DND-41 (cell line): ENCODE measurements around the gene GRPEL1.

Source experiments
- ATAC-seq: fragments of 200-7000 bp; cut with Tn5 transposase; 3 replicates; pipeline ENCODE4 v1.9.1; 2021; ENCODE audit warnings: low read depth; ENCODE audit not compliant: insufficient read depth
- DNase-seq: peaks from one replicate; pipeline ENCODE4 v3.0.0-alpha.2; 2020
- H2AFZ ChIP-seq: 2 replicates; pipeline ENCODE4 v1.6.0; 2012; ENCODE audit warnings: low read depth, low read length
- H3K27ac ChIP-seq: 2 replicates; pipeline ENCODE4 v1.5.1; 2012; ENCODE audit warnings: low read length, inconsistent platforms
- H3K27me3 ChIP-seq: fragments of 200-600 bp; sonication (generic); 2 replicates; pipeline ENCODE4 v1.6.0; 2012; ENCODE audit warnings: low read length, mild to moderate bottlenecking, inconsistent platforms; ENCODE audit not compliant: insufficient read depth, poor library complexity
- H3K36me3 ChIP-seq: 2 replicates; pipeline ENCODE4 v1.5.1; 2012; ENCODE audit warnings: low read length, inconsistent platforms; ENCODE audit not compliant: insufficient read depth
- H3K4me1 ChIP-seq: 2 replicates; pipeline ENCODE4 v1.5.1; 2012; ENCODE audit warnings: mild to moderate bottlenecking, low read length; ENCODE audit not compliant: insufficient read depth
- H3K4me2 ChIP-seq: 2 replicates; pipeline ENCODE4 v1.6.0; 2012; ENCODE audit warnings: mild to moderate bottlenecking, moderate library complexity, low read length, inconsistent platforms; ENCODE audit not compliant: insufficient read depth
- H3K4me3 ChIP-seq, 2 experiments: fragments of 200-600 bp in 1 of 2; shearing (Covaris generic) in 1 of 2; 2 replicates each; pipeline ENCODE4 v1.5.1; 2012 to 2016; ENCODE audit warnings: inconsistent platforms in 2 of 2, low read length in 2 of 2, mild to moderate bottlenecking in 2 of 2, low read depth in 1 of 2, moderate library complexity in 1 of 2
- H3K79me2 ChIP-seq: 2 replicates; pipeline ENCODE4 v1.6.0; 2012; ENCODE audit warnings: low read length, inconsistent platforms; ENCODE audit not compliant: insufficient read depth
- H3K9ac ChIP-seq: 2 replicates; pipeline ENCODE4 v1.6.0; 2012; ENCODE audit warnings: low read depth, mild to moderate bottlenecking, inconsistent platforms, low read length, moderate library complexity
- H3K9me3 ChIP-seq: 2 replicates; pipeline ENCODE4 v1.5.1; 2012; ENCODE audit warnings: low read length, moderate library complexity, mild to moderate bottlenecking, inconsistent platforms; ENCODE audit not compliant: insufficient read depth, severe bottlenecking
- H4K20me1 ChIP-seq: 2 replicates; pipeline ENCODE4 v1.6.0; 2012; ENCODE audit warnings: low read length; ENCODE audit not compliant: insufficient read depth
- CTCF ChIP-seq: IDR thresholded peaks from 2 replicates; pipeline ENCODE4 v1.5.1; 2012; ENCODE audit warnings: borderline replicate concordance, low read length, moderate library complexity, mild to moderate bottlenecking; ENCODE audit not compliant: poor library complexity, severe bottlenecking; ENCODE audit errors: extremely low read depth
- EZH2 ChIP-seq: IDR thresholded peaks from 3 replicates; pipeline ENCODE4 v1.6.1; 2012; ENCODE audit warnings: borderline replicate concordance, low read depth, mild to moderate bottlenecking, moderate library complexity, low read length, inconsistent platforms; ENCODE audit not compliant: severe bottlenecking

GRPEL1 gene

GRCh38 chr4:7042503-7043283, 25.2 kb downstream of the GRPEL1 start:
- peak; percentile 88 for ATAC-seq
- TF ChIP-seq CTCF (peak; percentile 60), EZH2 (no peak)
- H2AFZ ChIP-seq: peak overlapping the region; percentile 91
- peak overlapping the region; percentile 72 for H3K9ac ChIP-seq
- peak overlapping the region; percentile 100 for H3K4me2 ChIP-seq
- H4K20me1 ChIP-seq: peaks cover 30% of the 10 kb centered on the region
- H3K9me3 ChIP-seq: no peaks in the 10 kb centered on the region
- H3K36me3 ChIP-seq: peaks cover 11% of the 10 kb centered on the region; the same call in 1 of the 2 replicates
- peak; percentile 93 for DNase-seq
- peaks cover 40% of the 10 kb centered on the region for H3K4me1 ChIP-seq
- H3K27me3 ChIP-seq: peaks cover 3% of the 10 kb centered on the region
- H3K4me3 ChIP-seq: peak overlapping the region; percentile 39 to 100; a peak in 3 of 4 replicates
- H3K27ac ChIP-seq: peak overlapping the region; percentile 53; the same call in 1 of the 2 replicates
- peaks cover 43% of the 10 kb centered on the region for H3K79me2 ChIP-seq

GRCh38 chr4:7041801-7042502, 25.9 kb downstream of the GRPEL1 start:
- Histone ChIP-seq H2AFZ (peak overlapping the region; percentile 91), H3K4me2 (peak overlapping the region; percentile 100)

GRCh38 chr4:7041246-7041645, 26.6 kb downstream of the GRPEL1 start:
- ATAC-seq (no peak), DNase-seq (no peak)
- Histone ChIP-seq H3K9ac (no peak overlapping the region), H2AFZ (no peak overlapping the region), H3K4me2 (no peak overlapping the region), H4K20me1 (peaks cover 16% of the 10 kb centered on the region), H3K27me3 (peaks cover 3% of the 10 kb centered on the region), H3K4me3 (no peak overlapping the region), H3K79me2 (peaks cover 28% of the 10 kb centered on the region), H3K36me3 (peaks cover 11% of the 10 kb centered on the region; the same call in 1 of the 2 replicates), H3K4me1 (peaks cover 33% of the 10 kb centered on the region), H3K27ac (no peak overlapping the region), H3K9me3 (no peaks in the 10 kb centered on the region)
- TF ChIP-seq CTCF: no peak
- no peak for TF ChIP-seq EZH2

More at GRCh38 chr4:7041801-7042502, 25.9 kb downstream of the GRPEL1 start:
- H3K36me3 ChIP-seq: peaks cover 11% of the 10 kb centered on the region; the same call in 1 of the 2 replicates
- DNase-seq (no peak), ATAC-seq (no peak)
- peak overlapping the region; percentile 39 to 100; a peak in 3 of 4 replicates for H3K4me3 ChIP-seq
- no peak for TF ChIP-seq EZH2
- no peak for TF ChIP-seq CTCF
- H3K27me3 ChIP-seq: peaks cover 3% of the 10 kb centered on the region
- H3K4me1 ChIP-seq: peaks cover 40% of the 10 kb centered on the region
- peaks cover 35% of the 10 kb centered on the region for H3K79me2 ChIP-seq
- H4K20me1 ChIP-seq: peaks cover 23% of the 10 kb centered on the region
- H3K9me3 ChIP-seq: no peaks in the 10 kb centered on the region
- no peak overlapping the region for H3K27ac ChIP-seq
- peak overlapping the region; percentile 72 for H3K9ac ChIP-seq
